Measurements from ENCODE around the gene PIK3CB. TPM values are rescaled to one million over a fixed set of nuclear protein-coding genes. Genes with fewer than 3 reads are reported as not detected.

Gene PIK3CB
- total and polyA plus RNA-seq, 2 of the 8 experiments (the other 6 are each of a cell fraction or from before 2014, with no cell fraction given), result 8.3 to 35.2 TPM

Other genes starting within 250 kb of the PIK3CB start
- 23.6 and 26.2 TPM in 2 replicates for gene CEP70, start 240.7 kb downstream of the PIK3CB start, total RNA-seq (2021; fragmentation: NEBNext Ultra II Directional; extraction: Animal tissue kit (Norgen Biotek cat#: 25700))
- 2.8 and 3.9 TPM in 2 replicates for gene CEP70, start 240.7 kb downstream of the PIK3CB start, polyA plus RNA-seq (2011; rRNA removed)
- gene FAIM, start 226.2 kb downstream of the PIK3CB start, total RNA-seq (2021; fragmentation: NEBNext Ultra II Directional; extraction: Animal tissue kit (Norgen Biotek cat#: 25700)), result 6.8 and 7.1 TPM in 2 replicates
- gene FAIM, start 226.2 kb downstream of the PIK3CB start, polyA plus RNA-seq (2011; rRNA removed), result 1.2 TPM in 2 replicates
- 2.2 and 2.4 TPM in 2 replicates for gene FOXL2, start 112.2 kb upstream of the PIK3CB start, total RNA-seq (2021; fragmentation: NEBNext Ultra II Directional; extraction: Animal tissue kit (Norgen Biotek cat#: 25700))
- gene FOXL2, start 112.2 kb upstream of the PIK3CB start, polyA plus RNA-seq (2011; rRNA removed), result 0.59 and 1.6 TPM in 2 replicates
- gene FOXL2NB, start 112.3 kb upstream of the PIK3CB start, total RNA-seq (2021; fragmentation: NEBNext Ultra II Directional; extraction: Animal tissue kit (Norgen Biotek cat#: 25700)), result 7.3 and 7.9 TPM in 2 replicates
- gene FOXL2NB, start 112.3 kb upstream of the PIK3CB start, polyA plus RNA-seq (2011; rRNA removed), result 5.4 and 12.8 TPM in 2 replicates
- gene PRR23A, start 171.3 kb upstream of the PIK3CB start, total RNA-seq (2021; fragmentation: NEBNext Ultra II Directional; extraction: Animal tissue kit (Norgen Biotek cat#: 25700)), result not detected in 2 replicates
- gene PRR23A, start 171.3 kb upstream of the PIK3CB start, polyA plus RNA-seq (2011; rRNA removed), result not detected in 2 replicates
- not detected in 2 replicates for gene PRR23B, start 186.0 kb upstream of the PIK3CB start, total RNA-seq (2021; fragmentation: NEBNext Ultra II Directional; extraction: Animal tissue kit (Norgen Biotek cat#: 25700))
- not detected in 2 replicates for gene PRR23B, start 186.0 kb upstream of the PIK3CB start, polyA plus RNA-seq (2011; rRNA removed)
- gene PRR23C, start 210.0 kb upstream of the PIK3CB start, total RNA-seq (2021; fragmentation: NEBNext Ultra II Directional; extraction: Animal tissue kit (Norgen Biotek cat#: 25700)), result not detected in 2 replicates
- gene PRR23C, start 210.0 kb upstream of the PIK3CB start, polyA plus RNA-seq (2011; rRNA removed), result not detected in 2 replicates